Neural cell (in vitro differentiated cells): ENCODE results near the gene ANKRD6.

Experiments
- CTCF ChIP-seq: fragments of 450-650 bp; IDR thresholded peaks from 2 replicates; pipeline ENCODE4 v1.5.1; 2014; ENCODE audit warnings: antibody characterized with exemption, mild to moderate bottlenecking, moderate library complexity; ENCODE audit not compliant: poor library complexity, severe bottlenecking
- EP300 ChIP-seq: fragments of 450-650 bp; conservative IDR thresholded peaks from 2 replicates; pipeline ENCODE4 v1.6.1; 2014; ENCODE audit warnings: antibody characterized with exemption, mild to moderate bottlenecking, moderate library complexity; ENCODE audit not compliant: poor library complexity, severe bottlenecking
- EZH2 ChIP-seq: fragments of 200-600, 300-800 bp; shearing (Covaris generic), sonication (generic); IDR thresholded peaks from 2 replicates; pipeline ENCODE4 v1.6.1; 2014; ENCODE audit warnings: antibody characterized with exemption, low read length, borderline replicate concordance, mild to moderate bottlenecking; ENCODE audit not compliant: insufficient read depth, poor library complexity, severe bottlenecking
- SMC3 ChIP-seq: fragments of 450-650 bp; conservative IDR thresholded peaks from 2 replicates; pipeline ENCODE4 v1.6.1; 2014; ENCODE audit warnings: antibody characterized with exemption, mild to moderate bottlenecking, moderate library complexity; ENCODE audit not compliant: poor library complexity

GRCh38 chr6:89495961-89496535 is 63.1 kb downstream of the ANKRD6 start:
- TF ChIP-seq CTCF: no peak
- TF ChIP-seq EZH2: no peak
- no peak for TF ChIP-seq EP300
- no peak for TF ChIP-seq SMC3
